ENCODE results near the gene AFP.

The AFP gene

GRCh38 chr4:73413294-73413755 lies 22.7 kb upstream of the AFP start:
- Histone ChIP-seq H3K27ac (no peak overlapping the region), H3K4me1 (no peaks in the 10 kb centered on the region), H3K4me2 (no peak overlapping the region), H3K4me3 (no peak overlapping the region), H3K9me3 (no peaks in the 10 kb centered on the region), H3K9ac (no peak overlapping the region), H3K36me3 (no peaks in the 10 kb centered on the region), H3K27me3 (no peaks in the 10 kb centered on the region), H4K20me1 (no peaks in the 10 kb centered on the region)
- TF ChIP-seq Cebpa-rat (IDR thresholded peaks at IDR 0.05) = no peak

- H3K4me1 ChIP-seq = no peaks in the 10 kb centered on the region
- H3K36me3 ChIP-seq = no peaks in the 10 kb centered on the region
- H3K9me3 ChIP-seq = no peaks in the 10 kb centered on the region
- H3K27me3 ChIP-seq = no peaks in the 10 kb centered on the region
- no peak overlapping the region for H3K4me3 ChIP-seq
- no peak overlapping the region for H3K27ac ChIP-seq
- H3K4me2 ChIP-seq = no peak overlapping the region
- no peak overlapping the region for H3K9ac ChIP-seq
- no peak for TF ChIP-seq Cebpa-rat (IDR thresholded peaks at IDR 0.05)
- no peaks in the 10 kb centered on the region for H4K20me1 ChIP-seq
Observed at GRCh38 chr4:73414936-73415271, 21.1 kb upstream of the AFP start.

- H3K27me3 ChIP-seq = no peaks in the 10 kb centered on the region
- no peaks in the 10 kb centered on the region for H3K9me3 ChIP-seq
- H3K4me3 ChIP-seq = no peak overlapping the region
- no peaks in the 10 kb centered on the region for H4K20me1 ChIP-seq
- no peak overlapping the region for H3K9ac ChIP-seq
- no peaks in the 10 kb centered on the region for H3K4me1 ChIP-seq
- TF ChIP-seq Cebpa-rat (IDR thresholded peaks at IDR 0.05) = no peak
- no peaks in the 10 kb centered on the region for H3K36me3 ChIP-seq
- H3K27ac ChIP-seq = no peak overlapping the region
- H3K4me2 ChIP-seq = no peak overlapping the region
Observed at GRCh38 chr4:73415807-73416238, 20.2 kb upstream of the AFP start.

- Histone ChIP-seq H4K20me1 (no peaks in the 10 kb centered on the region), H3K27ac (no peak overlapping the region), H3K27me3 (no peaks in the 10 kb centered on the region), H3K4me2 (no peak overlapping the region), H3K9me3 (no peaks in the 10 kb centered on the region), H3K9ac (no peak overlapping the region), H3K36me3 (no peaks in the 10 kb centered on the region), H3K4me3 (no peak overlapping the region), H3K4me1 (no peaks in the 10 kb centered on the region)
- TF ChIP-seq Cebpa-rat (IDR thresholded peaks at IDR 0.05) = no peak
Observed at GRCh38 chr4:73416423-73417087, 19.5 kb upstream of the AFP start.

GRCh38 chr4:73417342-73417741 lies 18.7 kb upstream of the AFP start:
- H4K20me1 ChIP-seq = no peaks in the 10 kb centered on the region
- no peak overlapping the region for H3K27ac ChIP-seq
- H3K9me3 ChIP-seq = no peaks in the 10 kb centered on the region
- no peak overlapping the region for H3K9ac ChIP-seq
- H3K36me3 ChIP-seq = no peaks in the 10 kb centered on the region
- no peaks in the 10 kb centered on the region for H3K27me3 ChIP-seq
- no peaks in the 10 kb centered on the region for H3K4me1 ChIP-seq
- no peak for TF ChIP-seq Cebpa-rat (IDR thresholded peaks at IDR 0.05)
- no peak overlapping the region for H3K4me3 ChIP-seq
- H3K4me2 ChIP-seq = no peak overlapping the region

- no peak overlapping the region for H3K27ac ChIP-seq
- TF ChIP-seq Cebpa-rat (IDR thresholded peaks at IDR 0.05) = no peak
- no peaks in the 10 kb centered on the region for H4K20me1 ChIP-seq
- H3K9me3 ChIP-seq = no peaks in the 10 kb centered on the region
- H3K4me1 ChIP-seq = no peaks in the 10 kb centered on the region
- no peak overlapping the region for H3K9ac ChIP-seq
- no peaks in the 10 kb centered on the region for H3K27me3 ChIP-seq
- no peak overlapping the region for H3K4me2 ChIP-seq
- H3K4me3 ChIP-seq = no peak overlapping the region
- no peaks in the 10 kb centered on the region for H3K36me3 ChIP-seq
Observed at GRCh38 chr4:73417973-73418372, 18.0 kb upstream of the AFP start.

GRCh38 chr4:73418677-73419076 lies 17.3 kb upstream of the AFP start:
- no peak for TF ChIP-seq Cebpa-rat (IDR thresholded peaks at IDR 0.05)

GRCh38 chr4:73419106-73420038 lies 16.6 kb upstream of the AFP start:
- Histone ChIP-seq H4K20me1 (no peaks in the 10 kb centered on the region), H3K9ac (no peak overlapping the region), H3K4me1 (no peaks in the 10 kb centered on the region), H3K36me3 (no peaks in the 10 kb centered on the region), H3K4me3 (no peak overlapping the region), H3K4me2 (no peak overlapping the region), H3K27ac (no peak overlapping the region), H3K27me3 (no peaks in the 10 kb centered on the region), H3K9me3 (no peaks in the 10 kb centered on the region)
- TF ChIP-seq Cebpa-rat (IDR thresholded peaks at IDR 0.05) = no peak

More at GRCh38 chr4:73418677-73419076, 17.3 kb upstream of the AFP start:
- H3K9ac ChIP-seq = no peak overlapping the region
- H3K27me3 ChIP-seq = no peaks in the 10 kb centered on the region
- no peak overlapping the region for H3K27ac ChIP-seq
- no peaks in the 10 kb centered on the region for H3K9me3 ChIP-seq
- H3K4me2 ChIP-seq = no peak overlapping the region
- no peaks in the 10 kb centered on the region for H3K4me1 ChIP-seq
- H4K20me1 ChIP-seq = no peaks in the 10 kb centered on the region
- no peaks in the 10 kb centered on the region for H3K36me3 ChIP-seq
- no peak overlapping the region for H3K4me3 ChIP-seq

- Histone ChIP-seq H3K9me3 (no peaks in the 10 kb centered on the region), H3K4me2 (no peak overlapping the region), H3K4me3 (no peak overlapping the region), H3K27ac (no peak overlapping the region), H4K20me1 (no peaks in the 10 kb centered on the region), H3K4me1 (no peaks in the 10 kb centered on the region), H3K27me3 (no peaks in the 10 kb centered on the region), H3K9ac (no peak overlapping the region), H3K36me3 (no peaks in the 10 kb centered on the region)
- TF ChIP-seq Cebpa-rat (IDR thresholded peaks at IDR 0.05) = no peak
Observed at GRCh38 chr4:73420615-73421014, 15.4 kb upstream of the AFP start.
